ENCODE results near the gene FOXL1. TPM values are rescaled to one million over a fixed set of nuclear protein-coding genes. Genes with fewer than 3 reads are reported as not detected.

The FOXL1 gene
- total and polyA plus RNA-seq, 12 donors = 0.40 to 1.9 (median 0.84) TPM

DNA sequence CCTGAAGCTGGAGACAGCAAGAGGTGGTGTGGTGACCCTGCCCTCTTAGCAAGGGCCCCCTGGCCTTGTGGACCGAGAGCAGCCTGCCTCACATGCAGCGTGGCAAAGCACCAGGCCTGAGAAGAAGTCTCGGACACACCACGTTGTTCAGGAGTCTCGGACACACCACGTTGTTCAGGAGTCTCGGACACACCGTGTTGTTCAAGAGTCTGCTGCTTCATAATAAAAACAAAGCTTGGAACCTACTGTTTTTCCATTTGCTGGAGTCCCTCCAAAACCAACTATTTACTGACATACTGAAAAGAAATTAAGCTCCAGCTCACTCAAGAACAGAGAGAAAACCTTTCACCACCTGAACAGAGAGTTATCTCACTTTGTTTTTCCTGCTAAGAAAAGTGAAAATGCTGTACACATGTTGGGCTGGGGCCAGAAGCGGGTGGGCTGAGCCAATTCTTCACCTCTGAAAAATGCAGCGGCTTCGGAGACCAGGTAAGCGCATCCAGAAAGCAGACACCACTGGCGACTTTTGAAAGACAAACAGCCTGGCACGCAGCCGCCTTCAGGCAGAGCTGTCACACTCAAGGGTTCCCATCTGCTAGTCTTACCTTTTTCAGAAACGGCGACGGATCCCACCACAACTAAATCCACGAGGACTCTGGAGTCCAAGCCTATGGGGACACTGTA lies 32.3 kb upstream of the FOXL1 start:
- ATAC-seq (peak in 5 of 8 donors; percentile 11 to 41 (median 20)), DNase-seq (no peak)
- WGBS, 2 donors = 60 to 61% methylated on average over 19 of the region's 19 CpGs
- no peaks in the 10 kb centered on the region for H3K9me3 ChIP-seq
- peaks cover 0 to 100% (median 19%) of the 10 kb centered on the region in 9 donors for H3K36me3 ChIP-seq
- H3K27ac ChIP-seq = no peak overlapping the region
- H3K4me3 ChIP-seq = peak overlapping the region in 1 of 10 donors; percentile 2
- TF ChIP-seq CTCF (IDR thresholded peaks at IDR 0.05) = no peak
- no peaks in the 10 kb centered on the region for H3K27me3 ChIP-seq
- intact Hi-C loops (cut with DNase I) = no loop called here
- peaks cover 0 to 20% (median 5%) of the 10 kb centered on the region in 9 donors for H3K4me1 ChIP-seq

DNA sequence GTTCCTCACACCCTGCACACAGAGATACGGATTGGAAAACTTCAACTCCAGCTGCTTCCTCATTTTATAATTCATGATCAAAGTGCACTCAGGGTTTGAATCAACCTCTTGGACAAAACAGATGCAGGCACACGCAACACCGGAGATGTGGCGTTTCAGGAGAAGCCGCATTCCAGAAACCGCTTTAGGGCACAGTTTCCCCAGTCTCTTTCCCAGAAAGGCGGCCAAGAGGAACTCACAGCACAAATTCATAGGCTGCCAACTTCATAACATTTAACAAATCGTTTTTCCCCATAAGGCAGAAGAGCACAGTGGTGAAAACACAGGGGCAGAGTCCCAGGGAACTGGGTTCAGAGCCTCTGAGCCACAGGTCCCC lies 31.7 kb upstream of the FOXL1 start:
- no peaks in the 10 kb centered on the region for H3K27me3 ChIP-seq
- H3K27ac ChIP-seq = no peak overlapping the region
- WGBS, 2 donors = 64 to 75% methylated on average over 8 of the region's 8 CpGs
- peak in 1 of 8 donors; percentile 15 for ATAC-seq
- intact Hi-C loops (cut with DNase I) = no loop called here
- no peaks in the 10 kb centered on the region for H3K9me3 ChIP-seq
- peaks cover 0 to 20% (median 5%) of the 10 kb centered on the region in 9 donors for H3K4me1 ChIP-seq
- TF ChIP-seq CTCF (IDR thresholded peaks at IDR 0.05) = no peak
- peak overlapping the region in 1 of 10 donors; percentile 2 for H3K4me3 ChIP-seq
- H3K36me3 ChIP-seq = peaks cover 0 to 100% (median 15%) of the 10 kb centered on the region in 9 donors
- DNase-seq = no peak

GRCh38 chr16:86547286-86547685 lies 31.1 kb upstream of the FOXL1 start:
- DNase-seq (no peak), ATAC-seq (no peak)
- H3K36me3 ChIP-seq = peaks cover 0 to 100% (median 8%) of the 10 kb centered on the region in 9 donors
- H3K27me3 ChIP-seq = no peaks in the 10 kb centered on the region
- WGBS, 2 donors = 95% methylated on average over 11 of the region's 11 CpGs
- no peak overlapping the region for H3K27ac ChIP-seq
- no peaks in the 10 kb centered on the region for H3K9me3 ChIP-seq
- peaks cover 0 to 20% (median 5%) of the 10 kb centered on the region in 9 donors for H3K4me1 ChIP-seq
- no peak for TF ChIP-seq CTCF (IDR thresholded peaks at IDR 0.05)
- intact Hi-C loops (cut with DNase I) = no loop called here
- no peak overlapping the region for H3K4me3 ChIP-seq

DNA sequence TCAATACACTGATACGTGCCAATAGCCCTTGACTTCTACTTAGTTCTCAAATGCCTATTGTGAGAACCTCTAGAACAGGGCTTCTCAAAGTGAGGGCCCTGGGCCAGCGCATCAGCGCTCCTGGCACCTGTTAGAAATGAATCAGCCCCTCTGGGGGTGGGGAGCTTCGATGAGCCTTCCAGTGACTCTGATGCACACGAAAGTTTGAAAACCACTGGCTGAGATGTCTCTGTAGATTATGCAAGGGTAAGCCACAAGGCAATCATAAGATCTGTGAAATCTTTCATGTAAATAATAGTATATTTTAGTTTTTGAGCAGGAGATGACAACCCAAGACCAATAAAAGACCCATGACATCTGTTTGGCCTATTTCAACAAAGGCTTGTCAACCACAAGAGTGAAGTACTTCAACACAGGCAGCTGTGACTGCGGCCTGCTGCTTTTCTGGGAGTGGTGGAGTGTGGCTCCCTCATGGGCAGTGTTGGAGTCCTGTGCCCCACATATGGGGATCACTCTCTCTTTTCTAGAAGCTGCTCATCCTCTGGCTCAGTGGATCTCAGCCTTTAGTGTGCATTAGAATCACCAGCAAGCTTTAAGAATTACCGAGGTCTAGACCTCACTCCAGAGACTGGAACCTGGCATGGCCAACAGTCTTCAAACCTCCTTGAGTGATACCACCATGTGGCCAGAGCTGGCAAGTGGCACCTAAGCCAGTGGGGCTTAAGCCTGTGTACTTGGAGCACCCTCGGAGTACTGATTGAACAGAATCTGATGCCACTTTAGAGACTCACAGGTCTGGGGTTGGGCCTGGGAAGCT lies 29.1 kb upstream of the FOXL1 start:
- ATAC-seq (no peak), DNase-seq (no peak)
- intact Hi-C loops (cut with DNase I) = no loop called here
- WGBS, 2 donors = 80 to 90% methylated on average over 8 of the region's 8 CpGs
- no peaks in the 10 kb centered on the region for H3K9me3 ChIP-seq
- TF ChIP-seq CTCF (IDR thresholded peaks at IDR 0.05) = no peak
- H3K36me3 ChIP-seq = peaks cover 0 to 80% (median 8%) of the 10 kb centered on the region in 9 donors
- no peaks in the 10 kb centered on the region for H3K27me3 ChIP-seq
- peaks cover 0 to 31% (median 6%) of the 10 kb centered on the region in 9 donors for H3K4me1 ChIP-seq
- no peak overlapping the region for H3K27ac ChIP-seq
- no peak overlapping the region for H3K4me3 ChIP-seq

Data from heart right ventricle (tissue), 16 donors.